ENCODE results near the gene TMEM150A. TPM values are rescaled to one million over a fixed set of nuclear protein-coding genes. Genes with fewer than 3 reads are reported as not detected.
A peak's percentile ranks its signal among the peaks of the same experiment; 100 is the strongest.

TMEM150A gene
- total and polyA plus RNA-seq, 9 donors = 7.0 to 27.1 (median 17.8) TPM

DNA sequence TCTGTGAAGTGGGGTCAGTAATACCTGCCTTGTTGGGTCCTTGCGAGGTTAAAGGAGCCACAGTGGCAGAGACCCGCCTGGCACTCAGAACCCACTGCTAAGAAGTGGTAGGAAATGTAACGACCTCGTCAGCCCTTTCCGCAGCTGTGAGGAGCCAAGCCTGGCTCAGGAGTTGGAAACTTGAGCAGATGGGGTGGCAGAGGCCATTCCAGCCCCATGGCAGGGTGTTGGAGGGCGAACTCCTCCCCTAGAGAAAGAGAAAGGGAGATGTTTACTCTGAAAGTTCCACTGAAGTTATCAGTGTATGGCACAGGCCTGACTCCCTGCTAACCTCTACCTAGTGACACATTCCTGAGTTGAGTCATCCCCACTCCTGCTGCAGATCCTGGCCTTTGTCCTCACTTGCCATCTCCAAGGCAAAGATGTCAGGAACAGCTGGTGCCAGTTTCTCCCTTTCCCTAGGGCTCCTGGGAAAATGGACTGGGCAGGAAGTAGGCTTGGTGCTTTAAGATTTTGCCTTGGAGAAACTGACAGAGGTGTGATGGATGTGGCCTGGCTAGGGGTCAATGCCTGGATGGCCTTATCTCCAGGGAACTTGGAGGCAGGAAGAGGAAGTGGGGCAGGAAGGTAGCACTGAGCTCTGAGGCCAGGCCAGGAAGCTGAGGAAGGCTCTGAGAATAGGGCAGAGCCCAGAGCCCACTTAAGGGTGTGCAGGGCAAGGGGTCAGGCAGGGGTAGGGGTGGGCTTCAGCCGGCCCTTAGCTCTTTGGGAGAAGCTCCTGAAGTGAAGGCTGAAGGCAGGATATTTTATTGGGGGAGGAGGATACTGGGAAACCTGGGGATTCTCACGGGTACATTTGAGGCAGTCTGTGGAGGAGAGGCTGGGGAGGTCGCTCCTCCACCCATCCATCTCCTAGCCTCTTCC, 17.4 kb downstream of the TMEM150A start:
- H3K27ac ChIP-seq = peak overlapping the region; percentile 38 to 46
- H3K9me3 ChIP-seq = no peaks in the 10 kb centered on the region
- peak overlapping the region; percentile 61 for H3K4me3 ChIP-seq
- WGBS, 3 donors = 26 to 32% (median 29%) methylated on average over 9 of the region's 9 CpGs
- intact Hi-C loops (cut with DNase I) = no loop called here
- no peak for DNase-seq
- H3K4me1 ChIP-seq (ENCODE audit: insufficient read depth) = peaks cover 12% of the 10 kb centered on the region
- no peaks in the 10 kb centered on the region for H3K36me3 ChIP-seq
- H3K27me3 ChIP-seq = no peaks in the 10 kb centered on the region
- TF ChIP-seq EP300 (IDR thresholded peaks at IDR 0.05) (no peak), POLR2A (IDR thresholded peaks at IDR 0.05) (no peak)
- TF ChIP-seq, protein P1, sequence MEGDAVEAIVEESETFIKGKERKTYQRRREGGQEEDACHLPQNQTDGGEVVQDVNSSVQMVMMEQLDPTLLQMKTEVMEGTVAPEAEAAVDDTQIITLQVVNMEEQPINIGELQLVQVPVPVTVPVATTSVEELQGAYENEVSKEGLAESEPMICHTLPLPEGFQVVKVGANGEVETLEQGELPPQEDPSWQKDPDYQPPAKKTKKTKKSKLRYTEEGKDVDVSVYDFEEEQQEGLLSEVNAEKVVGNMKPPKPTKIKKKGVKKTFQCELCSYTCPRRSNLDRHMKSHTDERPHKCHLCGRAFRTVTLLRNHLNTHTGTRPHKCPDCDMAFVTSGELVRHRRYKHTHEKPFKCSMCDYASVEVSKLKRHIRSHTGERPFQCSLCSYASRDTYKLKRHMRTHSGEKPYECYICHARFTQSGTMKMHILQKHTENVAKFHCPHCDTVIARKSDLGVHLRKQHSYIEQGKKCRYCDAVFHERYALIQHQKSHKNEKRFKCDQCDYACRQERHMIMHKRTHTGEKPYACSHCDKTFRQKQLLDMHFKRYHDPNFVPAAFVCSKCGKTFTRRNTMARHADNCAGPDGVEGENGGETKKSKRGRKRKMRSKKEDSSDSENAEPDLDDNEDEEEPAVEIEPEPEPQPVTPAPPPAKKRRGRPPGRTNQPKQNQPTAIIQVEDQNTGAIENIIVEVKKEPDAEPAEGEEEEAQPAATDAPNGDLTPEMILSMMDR (IDR thresholded peaks at IDR 0.05) = no peak

DNA sequence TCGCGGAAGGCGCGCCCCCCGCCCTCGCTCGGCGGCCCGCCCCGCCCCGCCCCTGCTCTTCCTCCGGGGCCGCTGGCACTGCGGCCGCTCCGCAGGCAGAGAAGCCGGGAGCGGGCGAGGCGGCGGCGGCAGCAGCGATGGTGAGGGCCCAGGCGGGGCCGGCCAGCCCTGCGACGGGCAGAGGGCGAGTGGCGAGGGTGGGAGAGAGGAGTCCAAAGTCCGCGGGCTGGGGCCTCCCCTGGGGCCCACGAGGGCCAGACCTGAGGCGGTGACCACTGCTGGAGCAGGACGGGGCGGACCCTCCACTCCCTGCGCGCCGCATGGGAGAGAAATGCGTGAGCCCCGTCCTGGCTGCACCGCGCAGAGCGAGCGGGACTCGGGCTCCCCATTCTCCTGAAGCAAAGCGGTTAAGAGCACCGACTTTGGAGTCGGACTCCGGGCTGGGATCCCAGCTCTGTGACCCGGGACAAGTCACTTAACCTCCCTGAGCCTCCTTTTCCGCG, 18.1 kb downstream of the TMEM150A start, which contains the start of gene VAMP5:
VAMP5 (plus strand) TSS at position 78 of the 503 bp plus-strand sequence; CDS start at position 138, 60 bp downstream.
- Histone ChIP-seq H3K27ac (peak within 1 kb of the TSS; percentile 38 to 46), H3K4me3 (peak within 1 kb of the TSS; percentile 61), H3K36me3 (no peaks in the 10 kb centered on the region), H3K9me3 (no peaks in the 10 kb centered on the region), H3K27me3 (no peaks in the 10 kb centered on the region), H3K4me1 (ENCODE audit: insufficient read depth) (peaks cover 6% of the 10 kb centered on the region)
- WGBS, 3 donors = 1% methylated on average over 29 to 52 of the region's 52 CpGs
- TF ChIP-seq POLR2A (IDR thresholded peaks at IDR 0.05) = no peak
- no peak for TF ChIP-seq EP300 (IDR thresholded peaks at IDR 0.05)
- TF ChIP-seq, protein P1 (IDR thresholded peaks at IDR 0.05) = no peak
- intact Hi-C loops (cut with DNase I) = no loop called here
- peak in 3 of 5 donors; percentile 40 to 70 (median 69) for DNase-seq

DNA sequence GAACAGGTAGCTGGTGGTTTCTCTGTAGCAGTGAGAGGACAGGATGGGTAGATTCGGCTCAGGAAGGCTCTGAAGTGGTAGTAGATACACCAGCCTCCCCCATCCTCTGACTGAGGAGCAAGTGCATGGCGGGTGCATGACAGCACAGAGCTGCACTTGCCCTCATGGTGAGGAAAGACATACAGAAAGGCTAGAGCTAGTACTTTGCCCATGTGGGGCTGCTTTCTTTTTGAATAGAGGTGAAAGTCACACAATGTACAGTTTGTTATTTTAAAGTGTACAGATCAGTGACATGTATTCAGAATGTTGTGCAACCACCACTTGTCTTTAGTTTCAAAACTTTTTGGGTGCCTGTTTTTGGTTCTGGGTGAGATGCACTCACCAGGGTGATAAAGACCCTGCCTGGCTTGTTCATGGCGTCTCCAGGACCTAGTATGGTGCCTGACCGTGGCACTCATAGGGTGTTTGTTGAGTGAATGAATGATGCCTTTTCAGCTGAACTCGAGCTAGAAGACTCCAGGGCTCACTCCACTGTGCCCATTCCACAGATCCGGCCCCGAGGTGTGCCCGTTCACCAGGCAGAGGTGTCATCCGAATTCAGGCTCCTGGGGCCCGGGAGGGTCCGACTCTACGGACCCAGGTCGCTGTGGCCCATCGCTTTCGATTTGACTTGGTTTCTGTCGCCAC, 18.7 kb downstream of the TMEM150A start:
- WGBS, 3 donors = 18 to 20% (median 20%) methylated on average over 16 of the region's 16 CpGs
- H3K36me3 ChIP-seq = no peaks in the 10 kb centered on the region
- no peak for TF ChIP-seq EP300 (IDR thresholded peaks at IDR 0.05)
- TF ChIP-seq, protein P1 (IDR thresholded peaks at IDR 0.05) = no peak
- TF ChIP-seq POLR2A (IDR thresholded peaks at IDR 0.05) = no peak
- H3K27me3 ChIP-seq = no peaks in the 10 kb centered on the region
- peak overlapping the region; percentile 61 for H3K4me3 ChIP-seq
- H3K4me1 ChIP-seq (ENCODE audit: insufficient read depth) = peaks cover 6% of the 10 kb centered on the region
- intact Hi-C loops (cut with DNase I) = no loop called here
- peak overlapping the region; percentile 38 to 46 for H3K27ac ChIP-seq
- DNase-seq = no peak
- H3K9me3 ChIP-seq = no peaks in the 10 kb centered on the region

DNA sequence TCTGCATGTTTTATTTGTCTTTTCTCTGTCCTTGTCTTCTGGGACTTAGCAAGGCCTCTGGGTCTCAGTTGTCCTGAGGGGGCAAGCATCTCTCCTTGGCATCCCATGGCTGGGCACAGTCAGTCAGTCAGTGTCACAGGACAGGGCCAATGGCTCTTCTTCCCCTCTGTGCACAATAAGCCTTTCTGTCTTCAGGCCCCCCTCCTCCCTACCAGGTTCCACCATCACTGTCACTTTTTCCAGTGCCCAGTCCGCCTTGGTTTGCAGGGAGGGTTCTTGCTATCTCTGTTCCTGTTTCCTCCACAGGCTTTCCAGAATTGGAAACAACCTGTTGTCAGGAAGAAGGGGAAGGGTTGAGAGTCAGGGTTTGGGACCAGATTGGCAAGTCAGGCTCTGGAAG, 20.0 kb downstream of the TMEM150A start:
- Histone ChIP-seq H3K27ac (no peak overlapping the region), H3K4me1 (ENCODE audit: insufficient read depth) (peaks cover 4% of the 10 kb centered on the region), H3K9me3 (no peaks in the 10 kb centered on the region), H3K36me3 (no peaks in the 10 kb centered on the region), H3K27me3 (no peaks in the 10 kb centered on the region), H3K4me3 (no peak overlapping the region)
- TF ChIP-seq, protein P1 (IDR thresholded peaks at IDR 0.05) = no peak
- TF ChIP-seq EP300 (IDR thresholded peaks at IDR 0.05) (no peak), POLR2A (IDR thresholded peaks at IDR 0.05) (no peak)
- intact Hi-C loops (cut with DNase I) = no loop called here
- WGBS, 3 donors = 80 to 87% (median 84%) methylated on average over 1 of the region's 1 CpG
- no peak for DNase-seq
